Heart left ventricle (tissue), 13 donors: ENCODE results near the gene MEIS2.

ENCODE experiments used
- POLR2A ChIP-seq, 2 donors: fragments of 450-650 bp; IDR thresholded peaks; one replicate each; pipeline ENCODE4 v1.6.1; 2017; ENCODE audit warnings: antibody characterized with exemption in 2 of 2, mild to moderate bottlenecking in 2 of 2, moderate library complexity in 2 of 2
- TF ChIP-seq, protein P1 (sequence below), 12 donors: fragments of 200-600 bp; sonication (generic) in 4 of 12; IDR thresholded peaks; one replicate each; pipeline versions ENCODE4 v1.5.0 to v1.8.0; 2018 to 2022; ENCODE audit warnings: antibody characterized with exemption in 12 of 12, mild to moderate bottlenecking in 5 of 12
- donor health status: ischemic (EF 13 %, LVEDD 7.1; RV severe dilation, severe dysfunction).
- donor health status: DM: no; HTN: yes; CAD: no.
- donor health status: DM: no; HTN: no; CAD: no.
- donor health status: ischemic (EF 25% LVEDD 6.9; RV normal size, moderate dysfunction).
- donor health status: ischemic (EF 25% LVEDD 5.7; RV mildly dilated, moderate dysfunction).
- donor health status: ischemic (EF 35%, LVEDD 5.7; RV mildly dilated, moderate dysfunction).
- donor health status: nonischemic (EF 11% LVEDD 7.7; RV severe dilation, severe dysfunction).
- donor health status: DM: yes; HTN: yes; CAD: no.
- donor health status: PGD.
- donor health status: ischemic (EF 29% LVEDD 5.4; RV normal size, mild dysfunction).
- donor health status: nonischemic (EF 23%, LVEDD 6.1; RV moderate dilation, normal function).

- TF ChIP-seq, protein P1, sequence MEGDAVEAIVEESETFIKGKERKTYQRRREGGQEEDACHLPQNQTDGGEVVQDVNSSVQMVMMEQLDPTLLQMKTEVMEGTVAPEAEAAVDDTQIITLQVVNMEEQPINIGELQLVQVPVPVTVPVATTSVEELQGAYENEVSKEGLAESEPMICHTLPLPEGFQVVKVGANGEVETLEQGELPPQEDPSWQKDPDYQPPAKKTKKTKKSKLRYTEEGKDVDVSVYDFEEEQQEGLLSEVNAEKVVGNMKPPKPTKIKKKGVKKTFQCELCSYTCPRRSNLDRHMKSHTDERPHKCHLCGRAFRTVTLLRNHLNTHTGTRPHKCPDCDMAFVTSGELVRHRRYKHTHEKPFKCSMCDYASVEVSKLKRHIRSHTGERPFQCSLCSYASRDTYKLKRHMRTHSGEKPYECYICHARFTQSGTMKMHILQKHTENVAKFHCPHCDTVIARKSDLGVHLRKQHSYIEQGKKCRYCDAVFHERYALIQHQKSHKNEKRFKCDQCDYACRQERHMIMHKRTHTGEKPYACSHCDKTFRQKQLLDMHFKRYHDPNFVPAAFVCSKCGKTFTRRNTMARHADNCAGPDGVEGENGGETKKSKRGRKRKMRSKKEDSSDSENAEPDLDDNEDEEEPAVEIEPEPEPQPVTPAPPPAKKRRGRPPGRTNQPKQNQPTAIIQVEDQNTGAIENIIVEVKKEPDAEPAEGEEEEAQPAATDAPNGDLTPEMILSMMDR (IDR thresholded peaks at IDR 0.05) = no peak
- TF ChIP-seq POLR2A (IDR thresholded peaks at IDR 0.05) = no peak
Observed at GRCh38 chr15:36903922-36904556, 196.3 kb downstream of the MEIS2 start.
